HG02571 (cell line): ENCODE results near the gene GPR18.
"Not testable (repeated sequence)": the region's sequence is repeated elsewhere in the genome, so short reads cannot be mapped to it uniquely, and the experiment has no call there.

ENCODE experiments used
- ATAC-seq: cut with Tn5 transposase; IDR thresholded peaks from one replicate; pipeline ENCODE4 v1.9.1; 2021; ENCODE audit warnings: mild to moderate bottlenecking, moderate library complexity; ENCODE audit not compliant: unreplicated experiment

Gene GPR18

GRCh38 chr13:99268822-99269221 lies 10.6 kb upstream of the GPR18 start:
- ATAC-seq = no peak

GRCh38 chr13:99267927-99268326 lies 9.7 kb upstream of the GPR18 start:
- no peak for ATAC-seq

GRCh38 chr13:99266827-99267226 lies 8.6 kb upstream of the GPR18 start:
- ATAC-seq = no peak

- ATAC-seq = no peak
Measured at GRCh38 chr13:99265821-99266426, 7.7 kb upstream of the GPR18 start.

GRCh38 chr13:99265162-99265800 lies 7.1 kb upstream of the GPR18 start:
- no peak for ATAC-seq

GRCh38 chr13:99264051-99264450 lies 5.9 kb upstream of the GPR18 start:
- ATAC-seq = no peak

GRCh38 chr13:99263126-99263785 lies 5.1 kb upstream of the GPR18 start:
- ATAC-seq = no peak

- ATAC-seq = no peak
Measured at GRCh38 chr13:99261059-99261458, 2.9 kb upstream of the GPR18 start.

GRCh38 chr13:99260216-99260615 lies 2.0 kb upstream of the GPR18 start:
- no peak for ATAC-seq

- ATAC-seq = no peak
Measured at GRCh38 chr13:99258946-99259345, 767 bp upstream of the GPR18 start.

- ATAC-seq = no peak
Measured at GRCh38 chr13:99257291-99257690, 888 bp downstream of the GPR18 start.

GRCh38 chr13:99256709-99257108 lies 1.5 kb downstream of the GPR18 start:
- no peak for ATAC-seq

GRCh38 chr13:99256283-99256682 lies 1.9 kb downstream of the GPR18 start:
- ATAC-seq = no peak

- no peak for ATAC-seq
Measured at GRCh38 chr13:99255271-99255670, 2.9 kb downstream of the GPR18 start.

GRCh38 chr13:99254830-99255229 lies 3.3 kb downstream of the GPR18 start:
- no peak for ATAC-seq

- no peak for ATAC-seq
Measured at GRCh38 chr13:99251921-99252320, 6.3 kb downstream of the GPR18 start.

GRCh38 chr13:99250982-99251825 lies 7.0 kb downstream of the GPR18 start:
- ATAC-seq = no peak

GRCh38 chr13:99249606-99250005 lies 8.6 kb downstream of the GPR18 start:
- not testable (repeated sequence) for ATAC-seq

GRCh38 chr13:99249178-99249577 lies 9.0 kb downstream of the GPR18 start:
- ATAC-seq = not testable (repeated sequence)

- no peak for ATAC-seq
Measured at GRCh38 chr13:99246100-99246499, 12.1 kb downstream of the GPR18 start.

- ATAC-seq = no peak
Measured at GRCh38 chr13:99237981-99238662, 20.1 kb downstream of the GPR18 start.
